Progenitor cell of endocrine pancreas (in vitro differentiated cells): ENCODE measurements around the gene CHD9NB. TPM values are rescaled to one million over a fixed set of nuclear protein-coding genes. Genes with fewer than 3 reads are reported as not detected.
A peak's percentile ranks its signal among the peaks of the same experiment; 100 is the strongest.
"Not testable (repeated sequence)": the region's sequence is repeated elsewhere in the genome, so short reads cannot be mapped to it uniquely, and the experiment has no call there.

ENCODE experiments used
- DNase-seq: peaks from one replicate; pipeline ENCODE4 v3.0.0; 2021; ENCODE audit warnings: low spot score; ENCODE audit not compliant: unreplicated experiment
- H3K27ac Mint-ChIP-seq: 2 replicates; pipeline ENCODE4 v1.8.0; 2021; ENCODE audit warnings: mild to moderate bottlenecking, moderate library complexity, mixed read lengths
- H3K27me3 Mint-ChIP-seq: 2 replicates; pipeline ENCODE4 v1.8.0; 2021; ENCODE audit warnings: mixed read lengths
- H3K36me3 Mint-ChIP-seq: 2 replicates; pipeline ENCODE4 v1.8.0; 2022; ENCODE audit warnings: mixed read lengths; ENCODE audit not compliant: insufficient read depth
- H3K4me1 Mint-ChIP-seq: 2 replicates; pipeline ENCODE4 v1.8.0; 2021; ENCODE audit warnings: low read depth, mixed read lengths
- H3K4me3 Mint-ChIP-seq: 2 replicates; pipeline ENCODE4 v1.8.0; 2021; ENCODE audit warnings: low read depth, mild to moderate bottlenecking, moderate library complexity, mixed read lengths
- H3K9me3 Mint-ChIP-seq: 2 replicates; pipeline ENCODE4 v1.8.0; 2021; ENCODE audit warnings: low read depth, mixed read lengths
- CTCF ChIP-seq: fragments of 200-600 bp; sonication (generic); IDR thresholded peaks from one replicate; pipeline ENCODE4 v1.5.0; 2021; ENCODE audit warnings: antibody characterized with exemption, mild to moderate bottlenecking; ENCODE audit not compliant: unreplicated experiment
- total RNA-seq: library from RNA; stranded (reverse); gene quantifications from 2 replicates; pipeline ENCODE4 v1.2.1, GENCODE V29; 2021

Gene CHD9NB
- total RNA-seq, 1 donor from 2014 or later = 1.1 TPM

- no peaks in the 10 kb centered on the region for H3K9me3 Mint-ChIP-seq
- H3K27ac Mint-ChIP-seq = no peak overlapping the region
- DNase-seq = no peak
- H3K4me3 Mint-ChIP-seq = no peak overlapping the region
- H3K4me1 Mint-ChIP-seq = peaks cover 8% of the 10 kb centered on the region
- H3K36me3 Mint-ChIP-seq = no peaks in the 10 kb centered on the region
- no peak for TF ChIP-seq CTCF
- no peaks in the 10 kb centered on the region for H3K27me3 Mint-ChIP-seq
Measured at GRCh38 chr16:53056392-53056881, 3.7 kb upstream of the CHD9NB start.

GRCh38 chr16:53055541-53056391 lies 3.1 kb upstream of the CHD9NB start:
- peak overlapping the region; percentile 73 for H3K4me3 Mint-ChIP-seq

GRCh38 chr16:53054670-53055485 lies 2.2 kb upstream of the CHD9NB start, which contains the start of gene CHD9:
CHD9 (plus strand) TSS chr16:53054991; CDS start chr16:53156090, 101,099 bp downstream.
- DNase-seq = peak; percentile 76
- Mint-ChIP-seq H3K36me3 (no peaks in the 10 kb centered on the region), H3K9me3 (no peaks in the 10 kb centered on the region), H3K27me3 (no peaks in the 10 kb centered on the region), H3K4me1 (peaks cover 8% of the 10 kb centered on the region), H3K4me3 (peak within 1 kb of the TSS; percentile 73), H3K27ac (peak within 1 kb of the TSS; percentile 78)
- TF ChIP-seq CTCF = peak; percentile 99

More at GRCh38 chr16:53055541-53056391, 3.1 kb upstream of the CHD9NB start:
- Mint-ChIP-seq H3K36me3 (no peaks in the 10 kb centered on the region), H3K9me3 (no peaks in the 10 kb centered on the region), H3K27ac (peak overlapping the region; percentile 78), H3K27me3 (no peaks in the 10 kb centered on the region), H3K4me1 (peaks cover 8% of the 10 kb centered on the region)
- no peak for TF ChIP-seq CTCF
- DNase-seq = no peak

GRCh38 chr16:53053967-53054669 lies 1.4 kb upstream of the CHD9NB start:
- no peak for DNase-seq
- H3K4me3 Mint-ChIP-seq = peak overlapping the region; percentile 66
- no peaks in the 10 kb centered on the region for H3K27me3 Mint-ChIP-seq
- no peaks in the 10 kb centered on the region for H3K36me3 Mint-ChIP-seq
- TF ChIP-seq CTCF = no peak
- peaks cover 8% of the 10 kb centered on the region for H3K4me1 Mint-ChIP-seq
- no peaks in the 10 kb centered on the region for H3K9me3 Mint-ChIP-seq
- peak overlapping the region; percentile 77 for H3K27ac Mint-ChIP-seq

GRCh38 chr16:53051255-53051654 lies 1.4 kb downstream of the CHD9NB start:
- not testable (repeated sequence) for H3K36me3 Mint-ChIP-seq, H3K27me3 Mint-ChIP-seq, H3K9me3 Mint-ChIP-seq, H3K4me3 Mint-ChIP-seq, H3K27ac Mint-ChIP-seq, DNase-seq
- H3K4me1 Mint-ChIP-seq = peaks cover 12% of the 10 kb centered on the region
